WTC11 (cell line): ENCODE results near the gene NR3C2. TPM values are rescaled to one million over a fixed set of nuclear protein-coding genes. Genes with fewer than 3 reads are reported as not detected.

ENCODE experiments used
- ATAC-seq: fragments of 200-7000 bp; cut with Tn5 transposase; 2 replicates; pipeline ENCODE4 v1.10.0; 2021; ENCODE audit warnings: mild to moderate bottlenecking, moderate library complexity
- CTCF ChIA-PET: fragments of 300-600 bp; sonication (Branson Sonifier 250); formaldehyde crosslinking; loops from one replicate; lab custom pipeline; 2021; ENCODE audit warnings: antibody characterized with exemption; lab: Charles Lee
- POLR2A ChIA-PET: fragments of 350-600 bp; sonication (Branson Sonifier 250); formaldehyde crosslinking; loops from one replicate; lab custom pipeline; 2021; ENCODE audit warnings: antibody characterized with exemption; lab: Charles Lee
- DNase-seq: peaks from one replicate; pipeline ENCODE4 v3.0.0; 2021; ENCODE audit warnings: low spot score
- H3K27ac Mint-ChIP-seq: 2 replicates; pipeline ENCODE4 v1.8.0; 2021; ENCODE audit warnings: mixed read lengths
- H3K27me3 Mint-ChIP-seq: 2 replicates; pipeline ENCODE4 v1.8.0; 2021; ENCODE audit warnings: low read depth, mild to moderate bottlenecking, moderate library complexity, mixed read lengths
- H3K36me3 Mint-ChIP-seq: 2 replicates; pipeline ENCODE4 v1.8.0; 2021; ENCODE audit warnings: mixed read lengths
- H3K4me1 Mint-ChIP-seq: 2 replicates; pipeline ENCODE4 v1.8.0; 2022; ENCODE audit warnings: mixed read lengths
- H3K4me3 Mint-ChIP-seq: 2 replicates; pipeline ENCODE4 v1.8.0; 2021; ENCODE audit warnings: mild to moderate bottlenecking, moderate library complexity, mixed read lengths
- H3K9me3 Mint-ChIP-seq: 2 replicates; pipeline ENCODE4 v1.8.0; 2021; ENCODE audit warnings: mixed read lengths
- ARID4B ChIP-seq: sonication (generic); formaldehyde crosslinking; IDR thresholded peaks from 2 replicates; pipeline ENCODE4 v1.8.0; 2023; ENCODE audit warnings: missing genetic modification reagents, mild to moderate bottlenecking, borderline replicate concordance
- CREM ChIP-seq: sonication (generic); formaldehyde crosslinking; IDR thresholded peaks from 2 replicates; pipeline ENCODE4 v1.8.1; 2022; ENCODE audit warnings: mild to moderate bottlenecking, missing genetic modification reagents, moderate library complexity
- CTCF ChIP-seq: fragments of 200-600 bp; IDR thresholded peaks from 2 replicates; pipeline ENCODE4 v1.8.0; 2022; ENCODE audit warnings: antibody characterized with exemption
- ERG ChIP-seq: fragments of 250-450 bp; sonication (Bioruptor Pico); IDR thresholded peaks from 2 replicates; pipeline ENCODE4 v1.8.0; 2021; ENCODE audit warnings: mild to moderate bottlenecking
- ESRRA ChIP-seq: sonication (generic); formaldehyde crosslinking; IDR thresholded peaks from 2 replicates; pipeline ENCODE4 v1.8.1; 2022; ENCODE audit warnings: mild to moderate bottlenecking, missing genetic modification reagents, borderline replicate concordance
- FOXJ3 ChIP-seq: sonication (generic); formaldehyde crosslinking; IDR thresholded peaks from 2 replicates; pipeline ENCODE4 v1.9.0; 2021; ENCODE audit warnings: missing genetic modification reagents, mild to moderate bottlenecking, borderline replicate concordance
- GRHL2 ChIP-seq: fragments of 250-450 bp; sonication (Bioruptor Pico); IDR thresholded peaks from 2 replicates; pipeline ENCODE4 v1.8.0; 2022; ENCODE audit warnings: mild to moderate bottlenecking, moderate library complexity; ENCODE audit not compliant: insufficient replicate concordance, severe bottlenecking
- GTF2I ChIP-seq: fragments of 250-450 bp; sonication (Bioruptor Pico); conservative IDR thresholded peaks from 2 replicates; pipeline ENCODE4 v1.4.0; 2021; ENCODE audit warnings: mild to moderate bottlenecking
- JAZF1 ChIP-seq: fragments of 250-450 bp; sonication (Bioruptor Pico); IDR thresholded peaks from 2 replicates; pipeline ENCODE4 v1.9.0; 2021; ENCODE audit warnings: moderate library complexity, mild to moderate bottlenecking, inconsistent platforms
- KAT7 ChIP-seq: sonication (generic); formaldehyde crosslinking; IDR thresholded peaks from 2 replicates; pipeline ENCODE4 v1.8.1; 2023; ENCODE audit warnings: missing genetic modification reagents, mild to moderate bottlenecking, borderline replicate concordance
- MXD4 ChIP-seq: fragments of 250-450 bp; sonication (Bioruptor Pico); IDR thresholded peaks from 2 replicates; pipeline ENCODE4 v1.8.0; 2021; ENCODE audit warnings: mild to moderate bottlenecking, moderate library complexity, borderline replicate concordance
- NR2C2 ChIP-seq: sonication (generic); formaldehyde crosslinking; IDR thresholded peaks from 2 replicates; pipeline ENCODE4 v1.8.0; 2022; ENCODE audit warnings: mild to moderate bottlenecking, missing genetic modification reagents
- SOX15 ChIP-seq: fragments of 250-450 bp; sonication (Bioruptor Pico); IDR thresholded peaks from 2 replicates; pipeline ENCODE4 v1.9.0; 2021; ENCODE audit warnings: mild to moderate bottlenecking
- STAT6 ChIP-seq: sonication (generic); formaldehyde crosslinking; conservative IDR thresholded peaks from 2 replicates; pipeline ENCODE4 v1.8.1; 2023; ENCODE audit warnings: mild to moderate bottlenecking, low read depth, missing genetic modification reagents, moderate library complexity
- ZNF232 ChIP-seq: sonication (generic); formaldehyde crosslinking; IDR thresholded peaks from 2 replicates; pipeline ENCODE4 v1.8.0; 2022; ENCODE audit warnings: mild to moderate bottlenecking, missing genetic modification reagents
- ZNF512 ChIP-seq: sonication (generic); formaldehyde crosslinking; IDR thresholded peaks from 2 replicates; pipeline ENCODE4 v1.8.1; 2022; ENCODE audit warnings: missing genetic modification reagents, borderline replicate concordance
- ZSCAN18 ChIP-seq: fragments of 250-450 bp; sonication (Bioruptor Pico); IDR thresholded peaks from 2 replicates; pipeline ENCODE4 v2.1.2; 2022; ENCODE audit warnings: mild to moderate bottlenecking, moderate library complexity
- total RNA-seq: library from RNA; stranded (reverse); gene quantifications from 3 replicates; pipeline ENCODE4 v1.2.3, GENCODE V29; 2021

Gene NR3C2
- total RNA-seq, 1 experiment from 2014 or later = 2.8 TPM

- Mint-ChIP-seq H3K4me3 (no peak overlapping the region), H3K9me3 (no peaks in the 10 kb centered on the region), H3K27me3 (no peaks in the 10 kb centered on the region), H3K36me3 (no peaks in the 10 kb centered on the region), H3K4me1 (peaks cover 44% of the 10 kb centered on the region), H3K27ac (no peak overlapping the region)
- TF ChIP-seq CTCF (0 out of 2 replicates have a peak, but pooled peaks have one; percentile 13), ESRRA (CRISPR knock-in tag) (no peak)
- DNase-seq = peak; percentile 47
- ChIA-PET CTCF (interaction anchor here (0.9 to 1.2 kb wide), 4 partner anchors 10 to 140 kb away, joined by 3 to 5 read pairs (median 4); no protein-coding TSS in a partner anchor), POLR2A (no interaction called here)
- peak; percentile 69 for ATAC-seq
Observed at GRCh38 chr4:148056879-148057278, 385.3 kb downstream of the NR3C2 start.

GRCh38 chr4:148055844-148056243 lies 386.4 kb downstream of the NR3C2 start:
- DNase-seq (no peak), ATAC-seq (no peak)
- Mint-ChIP-seq H3K36me3 (no peaks in the 10 kb centered on the region), H3K9me3 (no peaks in the 10 kb centered on the region), H3K4me3 (no peak overlapping the region), H3K27me3 (no peaks in the 10 kb centered on the region), H3K27ac (no peak overlapping the region), H3K4me1 (peaks cover 43% of the 10 kb centered on the region)
- POLR2A ChIA-PET = no interaction called here
- TF ChIP-seq ARID4B (no peak), NR2C2 (CRISPR knock-in tag) (no peak), ZNF232 (CRISPR knock-in tag) (no peak), SOX15 (CRISPR knock-in tag) (no peak), ERG (CRISPR knock-in tag) (no peak)
- CTCF ChIA-PET = interaction anchor here (0.7 to 0.9 kb wide), 2 partner anchors 139 to 747 kb away, joined by 3 read pairs; no protein-coding TSS in a partner anchor

GRCh38 chr4:148054275-148054674 lies 387.9 kb downstream of the NR3C2 start:
- Mint-ChIP-seq H3K27ac (no peak overlapping the region), H3K4me1 (peaks cover 34% of the 10 kb centered on the region), H3K9me3 (no peaks in the 10 kb centered on the region), H3K27me3 (no peaks in the 10 kb centered on the region), H3K4me3 (no peak overlapping the region), H3K36me3 (no peaks in the 10 kb centered on the region)
- no peak for DNase-seq
- CTCF ChIA-PET = interaction anchor here (0.6 to 0.8 kb wide), 2 partner anchors 9 to 12 kb away, joined by 3 read pairs; no protein-coding TSS in a partner anchor
- no peak for ATAC-seq
- POLR2A ChIA-PET = no interaction called here
- TF ChIP-seq KAT7 (CRISPR knock-in tag) = no peak
- TF ChIP-seq ZNF512 = no peak
- TF ChIP-seq SOX15 (CRISPR knock-in tag) = no peak
- no peak for TF ChIP-seq GTF2I (CRISPR knock-in tag)
- TF ChIP-seq STAT6 (CRISPR knock-in tag) = no peak
- TF ChIP-seq ZSCAN18 (CRISPR knock-in tag) = no peak
- no peak for TF ChIP-seq JAZF1 (CRISPR knock-in tag)
- no peak for TF ChIP-seq CREM (CRISPR knock-in tag)
- TF ChIP-seq MXD4 = no peak
- no peak for TF ChIP-seq GRHL2
- no peak for TF ChIP-seq FOXJ3 (CRISPR knock-in tag)
